B cell (primary cell): ENCODE results near the gene KRT74.

Source experiments
- EZH2 ChIP-seq: IDR thresholded peaks from 2 replicates; pipeline ENCODE4 v1.6.1; 2012; ENCODE audit warnings: borderline replicate concordance, low read depth, mild to moderate bottlenecking, moderate library complexity, low read length; ENCODE audit not compliant: insufficient read depth, poor library complexity, severe bottlenecking
- TF ChIP-seq, protein P1 (sequence below): fragments of 200-600 bp; IDR thresholded peaks from one replicate; pipeline ENCODE4 v1.8.0; 2022; ENCODE audit warnings: antibody characterized with exemption, mild to moderate bottlenecking

DNA sequence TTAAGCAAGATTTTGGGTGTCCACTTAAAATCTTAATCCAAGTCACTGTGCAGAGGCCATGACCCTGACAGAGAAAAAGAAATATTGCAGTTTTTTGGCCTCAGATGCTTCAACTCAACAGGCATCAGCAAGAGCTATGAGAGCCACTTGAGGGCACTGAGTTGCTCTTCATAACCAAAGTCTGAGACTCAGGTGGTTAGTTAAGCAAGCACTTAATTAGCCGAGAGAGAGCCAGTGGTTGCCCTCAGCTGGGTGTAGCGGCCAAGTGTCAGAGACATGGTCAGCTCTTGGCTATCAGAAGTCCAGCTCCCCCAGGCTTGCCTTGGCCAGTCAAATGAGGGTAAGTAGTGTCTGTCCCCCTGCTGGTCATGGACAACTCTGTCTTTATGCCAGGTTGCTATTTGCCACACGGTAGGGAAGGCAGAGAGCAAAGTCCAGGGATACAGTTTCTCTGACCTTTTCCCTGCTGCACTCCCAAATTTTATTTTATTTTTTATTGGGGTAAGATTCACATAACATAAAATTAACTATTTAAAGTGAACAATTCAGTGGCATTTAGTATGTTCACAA, 11.7 kb downstream of the KRT74 start:
- TF ChIP-seq, protein P1, sequence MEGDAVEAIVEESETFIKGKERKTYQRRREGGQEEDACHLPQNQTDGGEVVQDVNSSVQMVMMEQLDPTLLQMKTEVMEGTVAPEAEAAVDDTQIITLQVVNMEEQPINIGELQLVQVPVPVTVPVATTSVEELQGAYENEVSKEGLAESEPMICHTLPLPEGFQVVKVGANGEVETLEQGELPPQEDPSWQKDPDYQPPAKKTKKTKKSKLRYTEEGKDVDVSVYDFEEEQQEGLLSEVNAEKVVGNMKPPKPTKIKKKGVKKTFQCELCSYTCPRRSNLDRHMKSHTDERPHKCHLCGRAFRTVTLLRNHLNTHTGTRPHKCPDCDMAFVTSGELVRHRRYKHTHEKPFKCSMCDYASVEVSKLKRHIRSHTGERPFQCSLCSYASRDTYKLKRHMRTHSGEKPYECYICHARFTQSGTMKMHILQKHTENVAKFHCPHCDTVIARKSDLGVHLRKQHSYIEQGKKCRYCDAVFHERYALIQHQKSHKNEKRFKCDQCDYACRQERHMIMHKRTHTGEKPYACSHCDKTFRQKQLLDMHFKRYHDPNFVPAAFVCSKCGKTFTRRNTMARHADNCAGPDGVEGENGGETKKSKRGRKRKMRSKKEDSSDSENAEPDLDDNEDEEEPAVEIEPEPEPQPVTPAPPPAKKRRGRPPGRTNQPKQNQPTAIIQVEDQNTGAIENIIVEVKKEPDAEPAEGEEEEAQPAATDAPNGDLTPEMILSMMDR, result no peak
- no peak for TF ChIP-seq EZH2
